Endothelial cell of umbilical vein (primary cell): ENCODE measurements around the gene BRME1. TPM values are rescaled to one million over a fixed set of nuclear protein-coding genes. Genes with fewer than 3 reads are reported as not detected.

Experiments used
- BruUV-seq: library from RNA; stranded (reverse); fragments of 400-500 nt; replicated peaks from 2 replicates; lab custom pipeline; 2021; lab: Mats Ljungman, UMichigan
- CTCF ChIA-PET: fragments of 300-600, 350-600 bp; sonication (Branson Sonifier 250); formaldehyde crosslinking; loops from one replicate; lab custom pipeline; 2021; ENCODE audit warnings: antibody characterized with exemption, inconsistent platforms; lab: Charles Lee
- POLR2A ChIA-PET: fragments of 300-600, 350-600 bp; sonication (Branson Sonifier 250); formaldehyde crosslinking; loops from one replicate; lab custom pipeline; 2021; ENCODE audit warnings: antibody characterized with exemption, inconsistent platforms; lab: Charles Lee
- DNase-seq: peaks from one replicate; pipeline ENCODE4 v3.0.0-alpha.2; 2011; ENCODE audit warnings: low read depth, low spot score
- FAIRE-seq: peaks from 2 replicates; lab custom pipeline; 2011; peaks lifted over from hg19 to GRCh38; lab: Jason Lieb, UNC
- H2AFZ ChIP-seq: 2 replicates; pipeline ENCODE4 v1.6.0; 2012; ENCODE audit warnings: low read depth, low read length, control low read depth, inconsistent platforms
- H3K27ac ChIP-seq: 2 replicates; pipeline ENCODE4 v1.5.1; 2011; ENCODE audit warnings: low read depth, mild to moderate bottlenecking, control low read depth, low read length, moderate library complexity; ENCODE audit not compliant: insufficient read depth
- H3K27me3 ChIP-seq, 2 experiments: 2 replicates each; pipeline versions ENCODE4 v1.6.0 to v1.6.1; 2011; ENCODE audit warnings: low read length in 2 of 2, mixed read lengths in 1 of 2; ENCODE audit not compliant: control insufficient read depth in 2 of 2, insufficient read depth in 2 of 2
- H3K36me3 ChIP-seq, 2 experiments: 2 replicates in 1 of 2; 3 replicates in 1 of 2; pipeline ENCODE4 v1.5.1; 2011; ENCODE audit warnings: low read length in 2 of 2, mild to moderate bottlenecking in 1 of 2, moderate library complexity in 1 of 2; ENCODE audit not compliant: control insufficient read depth in 2 of 2, insufficient read depth in 2 of 2; ENCODE audit errors: extremely low read depth in 1 of 2
- H3K4me1 ChIP-seq: 3 replicates; pipeline ENCODE4 v1.5.1; 2011; ENCODE audit warnings: mild to moderate bottlenecking, low read length; ENCODE audit not compliant: control insufficient read depth, insufficient read depth; ENCODE audit errors: extremely low read depth
- H3K4me2 ChIP-seq: 2 replicates; pipeline ENCODE4 v1.6.1; 2011; ENCODE audit warnings: low read length, control low read depth, mixed read lengths; ENCODE audit not compliant: insufficient read depth
- H3K4me3 ChIP-seq, 3 experiments: fragments of 200-600 bp in 1 of 3; sonication (generic), shearing (Covaris generic) in 1 of 3; replicated peaks in 1 of 3; 2 replicates each; pipeline ENCODE4 v1.5.1; 2011 to 2016; ENCODE audit warnings: control low read depth in 3 of 3, low read length in 3 of 3, mild to moderate bottlenecking in 2 of 3, inconsistent platforms in 1 of 3, low read depth in 1 of 3, moderate library complexity in 1 of 3; ENCODE audit not compliant: insufficient read depth in 1 of 3
- H3K79me2 ChIP-seq: 2 replicates; pipeline ENCODE4 v1.6.0; 2012; ENCODE audit warnings: low read length, inconsistent platforms; ENCODE audit not compliant: control insufficient read depth, insufficient read depth
- H3K9ac ChIP-seq: replicated peaks from 2 replicates; pipeline ENCODE3; 2011; ENCODE audit warnings: low read length, control low read depth; ENCODE audit not compliant: insufficient read depth; ENCODE audit errors: extremely low read depth
- H3K9me1 ChIP-seq: replicated peaks from 3 replicates; pipeline ENCODE4 v1.6.0; 2011; ENCODE audit warnings: mild to moderate bottlenecking, low read length; ENCODE audit not compliant: control insufficient read depth, insufficient read depth; ENCODE audit errors: extremely low read depth
- H3K9me3 ChIP-seq: replicated peaks from 2 replicates; pipeline ENCODE4 v1.5.1; 2012; ENCODE audit warnings: low read length, inconsistent platforms; ENCODE audit not compliant: control insufficient read depth, insufficient read depth
- H4K20me1 ChIP-seq: replicated peaks from 2 replicates; pipeline ENCODE3; 2011; ENCODE audit warnings: mild to moderate bottlenecking, low read length; ENCODE audit not compliant: control insufficient read depth, insufficient read depth; ENCODE audit errors: extremely low read depth
- CTCF ChIP-seq, 2 donors: IDR thresholded peaks; 1 replicate in 1 of 2; 2 replicates in 1 of 2; pipeline ENCODE4 v1.5.1; 2011; ENCODE audit warnings: low read length in 2 of 2, mild to moderate bottlenecking in 2 of 2, moderate library complexity in 2 of 2, control low read depth in 1 of 2, inconsistent platforms in 1 of 2, low read depth in 1 of 2; ENCODE audit not compliant: insufficient read depth in 1 of 2; ENCODE audit errors: extremely low read depth in 1 of 2
- EZH2 ChIP-seq: IDR thresholded peaks from 2 replicates; pipeline ENCODE4 v1.6.1; 2012; ENCODE audit warnings: borderline replicate concordance, low read depth, mild to moderate bottlenecking, moderate library complexity, low read length, inconsistent platforms; ENCODE audit not compliant: severe bottlenecking
- FOS ChIP-seq: IDR thresholded peaks from 2 replicates; pipeline ENCODE4 v1.6.1; 2011; ENCODE audit warnings: mild to moderate bottlenecking, low read length, moderate library complexity, borderline replicate concordance; ENCODE audit not compliant: insufficient read depth
- GATA2 ChIP-seq: IDR thresholded peaks from 2 replicates; pipeline ENCODE4 v1.7.0; 2011; ENCODE audit warnings: low read depth, mild to moderate bottlenecking, moderate library complexity, mixed read lengths, low read length; ENCODE audit not compliant: insufficient read length, insufficient read depth
- JUN ChIP-seq: IDR thresholded peaks from 2 replicates; pipeline ENCODE4 v1.6.1; 2011; ENCODE audit warnings: borderline replicate concordance, low read depth; ENCODE audit not compliant: insufficient read length, insufficient read depth
- MAX ChIP-seq: IDR thresholded peaks from 2 replicates; pipeline ENCODE4 v1.6.1; 2011; ENCODE audit not compliant: insufficient read depth, insufficient read length
- MYC ChIP-seq: IDR thresholded peaks from one replicate; pipeline ENCODE4 v1.6.1; 2011; ENCODE audit warnings: mild to moderate bottlenecking, low read depth, low read length
- POLR2A ChIP-seq: IDR thresholded peaks from 2 replicates; pipeline ENCODE4 v1.6.1; 2012; ENCODE audit warnings: low read depth, mild to moderate bottlenecking, control low read depth, low read length
- POLR2AphosphoS5 ChIP-seq: IDR thresholded peaks from 2 replicates; pipeline ENCODE4 v1.6.1; 2012; ENCODE audit warnings: low read depth, mild to moderate bottlenecking, control low read depth, low read length, moderate library complexity; ENCODE audit not compliant: insufficient read depth
- dilution Hi-C: fragments of 300-500 bp; cut with MboI; formaldehyde crosslinking; loops from one replicate; pipeline ENCODE4 v1.15.0; 2019; ENCODE audit warnings: low sequenced_read_pairs; ENCODE audit not compliant: extremely low pct_ligation_motif_present
- intact Hi-C: fragments of 100-400 bp; cut with micrococcal nuclease; formaldehyde crosslinking; loops from one replicate; pipeline ENCODE4 v1.10.0; 2022
- polyA plus RNA-seq, 4 experiments: library from polyadenylated mRNA; depleted of rRNA in 3 of 4; stranded (reverse) in 3 of 4; unstranded in 1 of 4; fragments of >200 nt; gene quantifications; 2 replicates each; pipeline versions ENCODE4 v1.2.1 to v1.2.3, GENCODE V29; 2011 to 2012; ENCODE audit warnings: missing spikeins in 1 of 4
- total RNA-seq: library from RNA; stranded (reverse); gene quantifications from 2 replicates; pipeline ENCODE4 v1.2.3, GENCODE V29; 2021

BRME1 gene
- total and polyA plus RNA-seq, 2 donors (not counting 3 experiments of a cell fraction or from before 2014, with no cell fraction given), result 0.69 to 2.5 TPM

GRCh38 chr19:13946414-13946813, 40.5 kb upstream of the BRME1 start:
- H3K4me3 ChIP-seq, result no peak overlapping the region
- H4K20me1 ChIP-seq, result no peaks in the 10 kb centered on the region
- H3K9me3 ChIP-seq, result no peaks in the 10 kb centered on the region
- TF ChIP-seq FOS, result no peak
- TF ChIP-seq MAX, result no peak
- no peak for TF ChIP-seq POLR2A
- no peak for TF ChIP-seq MYC
- TF ChIP-seq JUN, result no peak
- TF ChIP-seq POLR2AphosphoS5, result no peak
- no peak for TF ChIP-seq EZH2
- TF ChIP-seq GATA2, result no peak
- no peak for TF ChIP-seq CTCF (IDR thresholded peaks at IDR 0.05; ENCODE audit: extremely low read depth in 1 of 2, insufficient read depth in 1 of 2, low read depth in 1 of 2, low read length in 2 of 2)
- no peak for FAIRE-seq
- no peak for DNase-seq
- ChIA-PET CTCF (no interaction called here), POLR2A (no interaction called here)
- no peak overlapping the region for H3K27ac ChIP-seq
- H3K9me1 ChIP-seq, result no peaks in the 10 kb centered on the region
- no peak overlapping the region for H3K9ac ChIP-seq
- H3K4me2 ChIP-seq, result no peak overlapping the region
- H2AFZ ChIP-seq, result no peak overlapping the region
- intact Hi-C loops (no loop called here), dilution Hi-C loops (no loop called here)
- H3K36me3 ChIP-seq, result no peaks in the 10 kb centered on the region
- BruUV-seq, result no TSS peak
- H3K27me3 ChIP-seq, result no peaks in the 10 kb centered on the region
- H3K79me2 ChIP-seq, result no peaks in the 10 kb centered on the region
- no peaks in the 10 kb centered on the region for H3K4me1 ChIP-seq
